Right lobe of liver (tissue), 6 donors: ENCODE results near the gene GNAT2. TPM values are rescaled to one million over a fixed set of nuclear protein-coding genes. Genes with fewer than 3 reads are reported as not detected.

Source experiments
- ATAC-seq, 4 donors: fragments of 200-7000 bp; cut with Tn5 transposase; one replicate each; pipeline ENCODE4 v1.9.1; 2020; ENCODE audit warnings: mild to moderate bottlenecking in 4 of 4, moderate library complexity in 4 of 4
- DNase-seq, 3 donors: peaks; one replicate each; pipeline ENCODE4 v3.0.0-alpha.2; 2020
- H3K27ac ChIP-seq, 3 donors: fragments of 200-600 bp; one replicate each; pipeline ENCODE4 v1.8.0; 2022
- H3K27me3 ChIP-seq, 2 donors: fragments of 200-600 bp; one replicate each; pipeline ENCODE4 v1.8.0; 2022
- H3K36me3 ChIP-seq, 4 donors: fragments of 200-600 bp; sonication (generic) in 1 of 4; one replicate each; pipeline versions ENCODE4 v1.5.1 to v1.8.0; 2017 to 2022; ENCODE audit warnings: control low read depth in 1 of 4
- H3K4me1 ChIP-seq, 4 donors: fragments of 200-600 bp; sonication (generic) in 1 of 4; one replicate each; pipeline versions ENCODE4 v1.5.1 to v1.8.0; 2017 to 2022; ENCODE audit warnings: control low read depth in 1 of 4
- H3K4me3 ChIP-seq, 3 donors: fragments of 200-600 bp; one replicate each; pipeline ENCODE4 v1.8.0; 2022
- H3K9me3 ChIP-seq, 4 donors: fragments of 200-600 bp; sonication (generic) in 1 of 4; one replicate each; pipeline versions ENCODE4 v1.5.1 to v1.8.0; 2017 to 2022; ENCODE audit warnings: control low read depth in 1 of 4
- POLR2A ChIP-seq: fragments of 450-650 bp; IDR thresholded peaks from one replicate; pipeline ENCODE4 v1.6.1; 2017; ENCODE audit warnings: antibody characterized with exemption, mild to moderate bottlenecking
- WGBS: methylation state at CpG from one replicate; pipeline ENCODE4 v1.1.6; 2018; ENCODE audit warnings: low coverage, low lambda C conversion rate; ENCODE audit not compliant: insufficient coverage; ENCODE audit errors: missing lambda C conversion rate; 5-methylcytosine and 5-hydroxymethylcytosine counted together
- intact Hi-C, 2 donors: fragments of 100-400 bp; cut with DNase I; formaldehyde crosslinking; loops; one replicate each; pipeline versions ENCODE4 v1.11.2 to v1.14.1; 2022
- total RNA-seq, 6 experiments: library from RNA; depleted of rRNA in 2 of 6; stranded (reverse); fragments of >200 nt in 2 of 6; fragmentation: NEBNext Ultra II Directional in 3 of 6; extraction: Animal tissue kit (Norgen Biotek cat#: 25700) in 3 of 6; gene quantifications; one replicate each; pipeline versions ENCODE4 v1.1.0 to v1.2.4, GENCODE V29; 2016 to 2023
- TF ChIP-seq, protein P1 (sequence below), 4 donors: fragments of 200-600 bp in 3 of 4; fragments of 450-650 bp in 1 of 4; IDR thresholded peaks; one replicate each; pipeline versions ENCODE4 v1.5.1 to v1.8.0; 2016 to 2022; ENCODE audit warnings: antibody characterized with exemption in 4 of 4, mild to moderate bottlenecking in 2 of 4
- donor health status: DM: no; HTN: yes; CAD: no.
- donor health status: DM: no; HTN: no; CAD: no.
- donor health status: DM: no; HTN: no; CAD: no.
- donor health status: DM: no; HTN: yes; CAD: no.
- donor health status: DM: no; HTN: yes; CAD: no.

The GNAT2 gene
- total RNA-seq, 6 experiments from 2014 or later: 0.20 to 0.21 (median 0.20) TPM; not detected in 3

DNA sequence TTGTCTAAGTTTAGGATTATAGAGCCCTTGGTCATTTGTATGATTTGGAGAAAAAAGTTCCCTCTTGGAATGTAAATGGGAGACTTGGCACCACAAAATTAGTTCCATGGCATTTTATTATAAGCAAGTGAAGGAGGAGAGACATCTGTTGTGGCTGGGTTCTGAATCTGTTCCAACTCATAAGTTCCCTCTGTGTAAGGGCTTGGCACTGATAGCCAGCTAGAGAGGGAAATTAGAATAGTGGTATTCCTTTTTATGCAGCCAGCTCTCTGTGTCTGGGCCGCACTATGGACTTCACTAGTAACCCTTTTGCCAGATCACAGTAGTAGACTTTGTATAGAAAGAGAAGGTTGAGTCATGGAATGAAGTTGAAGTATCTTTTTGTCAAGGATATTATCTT lies 39.9 kb downstream of the GNAT2 start:
- no peak for ATAC-seq
- DNase-seq: no peak
- Histone ChIP-seq H3K4me1 (peaks cover 0 to 6% (median under 1%) of the 10 kb centered on the region in 4 donors), H3K27me3 (no peaks in the 10 kb centered on the region), H3K4me3 (no peak overlapping the region), H3K27ac (no peak overlapping the region), H3K9me3 (no peaks in the 10 kb centered on the region), H3K36me3 (peaks cover 0 to 13% (median 2%) of the 10 kb centered on the region in 4 donors)
- TF ChIP-seq, protein P1, sequence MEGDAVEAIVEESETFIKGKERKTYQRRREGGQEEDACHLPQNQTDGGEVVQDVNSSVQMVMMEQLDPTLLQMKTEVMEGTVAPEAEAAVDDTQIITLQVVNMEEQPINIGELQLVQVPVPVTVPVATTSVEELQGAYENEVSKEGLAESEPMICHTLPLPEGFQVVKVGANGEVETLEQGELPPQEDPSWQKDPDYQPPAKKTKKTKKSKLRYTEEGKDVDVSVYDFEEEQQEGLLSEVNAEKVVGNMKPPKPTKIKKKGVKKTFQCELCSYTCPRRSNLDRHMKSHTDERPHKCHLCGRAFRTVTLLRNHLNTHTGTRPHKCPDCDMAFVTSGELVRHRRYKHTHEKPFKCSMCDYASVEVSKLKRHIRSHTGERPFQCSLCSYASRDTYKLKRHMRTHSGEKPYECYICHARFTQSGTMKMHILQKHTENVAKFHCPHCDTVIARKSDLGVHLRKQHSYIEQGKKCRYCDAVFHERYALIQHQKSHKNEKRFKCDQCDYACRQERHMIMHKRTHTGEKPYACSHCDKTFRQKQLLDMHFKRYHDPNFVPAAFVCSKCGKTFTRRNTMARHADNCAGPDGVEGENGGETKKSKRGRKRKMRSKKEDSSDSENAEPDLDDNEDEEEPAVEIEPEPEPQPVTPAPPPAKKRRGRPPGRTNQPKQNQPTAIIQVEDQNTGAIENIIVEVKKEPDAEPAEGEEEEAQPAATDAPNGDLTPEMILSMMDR (IDR thresholded peaks at IDR 0.05): no peak
- TF ChIP-seq POLR2A: no peak
- 88% methylated on average over 1 of the region's 1 CpG for WGBS
- intact Hi-C loops: no loop called here

DNA sequence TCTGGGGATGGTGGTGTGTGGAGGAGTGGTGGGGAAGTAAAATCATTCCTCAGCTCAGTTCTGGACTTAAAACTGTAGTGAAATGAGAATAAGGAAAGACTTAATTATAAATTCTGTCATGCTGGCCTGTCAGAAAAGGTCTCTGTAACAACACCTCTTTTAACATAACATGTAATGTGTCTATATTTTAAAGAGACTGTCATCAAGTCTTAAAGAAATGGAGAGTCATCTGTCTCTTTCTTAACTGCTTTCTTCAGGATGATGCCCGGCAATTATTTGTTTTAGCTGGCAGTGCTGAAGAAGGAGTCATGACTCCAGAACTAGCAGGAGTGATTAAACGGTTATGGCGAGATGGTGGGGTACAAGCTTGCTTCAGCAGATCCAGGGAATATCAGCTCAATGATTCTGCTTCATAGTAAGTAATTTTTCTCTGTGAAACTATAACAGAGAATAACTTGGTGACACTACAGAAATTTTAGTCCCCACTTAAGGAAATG lies 40.4 kb downstream of the GNAT2 start:
- WGBS: 79% methylated on average over 3 of the region's 3 CpGs
- H3K9me3 ChIP-seq: no peaks in the 10 kb centered on the region
- intact Hi-C loops: no loop called here
- no peak overlapping the region for H3K4me3 ChIP-seq
- ATAC-seq: no peak
- peaks cover 0 to under 1% (median 0%) of the 10 kb centered on the region in 4 donors for H3K4me1 ChIP-seq
- no peak overlapping the region for H3K27ac ChIP-seq
- peaks cover 0 to 13% (median 2%) of the 10 kb centered on the region in 4 donors for H3K36me3 ChIP-seq
- H3K27me3 ChIP-seq: no peaks in the 10 kb centered on the region
- no peak for TF ChIP-seq POLR2A
- TF ChIP-seq, protein P1 (IDR thresholded peaks at IDR 0.05): no peak
- no peak for DNase-seq

DNA sequence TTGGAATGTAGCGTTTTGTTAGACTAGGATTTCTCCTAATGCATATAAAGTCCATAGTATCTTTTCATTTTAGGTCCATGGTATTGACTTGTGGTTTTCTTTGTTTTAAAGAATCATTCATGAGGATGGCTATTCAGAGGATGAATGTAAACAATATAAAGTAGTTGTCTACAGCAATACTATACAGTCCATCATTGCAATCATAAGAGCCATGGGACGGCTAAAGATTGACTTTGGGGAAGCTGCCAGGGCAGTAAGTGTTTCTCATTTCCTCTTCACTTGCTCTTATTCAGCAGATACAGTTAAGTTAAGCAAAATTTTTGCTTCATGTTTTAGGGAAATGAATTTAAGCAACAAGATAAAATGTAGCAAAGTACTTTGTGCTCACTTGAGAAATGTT lies 45.6 kb downstream of the GNAT2 start:
- 53% methylated on average over 2 of the region's 2 CpGs for WGBS
- Histone ChIP-seq H3K4me3 (no peak overlapping the region), H3K27ac (no peak overlapping the region), H3K9me3 (no peaks in the 10 kb centered on the region), H3K36me3 (no peaks in the 10 kb centered on the region), H3K4me1 (peaks cover 0 to 1% (median 0%) of the 10 kb centered on the region in 4 donors), H3K27me3 (no peaks in the 10 kb centered on the region)
- intact Hi-C loops: no loop called here
- ATAC-seq: peak; percentile 41 to 61 (median 56)
- DNase-seq: no peak
- no peak for TF ChIP-seq POLR2A
- TF ChIP-seq, protein P1 (IDR thresholded peaks at IDR 0.05): no peak

- H3K9me3 ChIP-seq: no peaks in the 10 kb centered on the region
- intact Hi-C loops: no loop called here
- H3K4me1 ChIP-seq: peaks cover 0 to 31% (median 12%) of the 10 kb centered on the region in 4 donors
- no peak for TF ChIP-seq POLR2A
- TF ChIP-seq, protein P1 (IDR thresholded peaks at IDR 0.05): no peak
- no peak overlapping the region for H3K27ac ChIP-seq
- ATAC-seq: no peak
- no peak for DNase-seq
- no peaks in the 10 kb centered on the region for H3K36me3 ChIP-seq
- 56% methylated on average over 3 of the region's 3 CpGs for WGBS
- H3K27me3 ChIP-seq: no peaks in the 10 kb centered on the region
- no peak overlapping the region for H3K4me3 ChIP-seq
These were observed 49.0 kb downstream of the GNAT2 start for GRCh38 chr1:109570414-109570813.
